Measurements from ENCODE around the gene UGT1A8. TPM values are rescaled to one million over a fixed set of nuclear protein-coding genes. Genes with fewer than 3 reads are reported as not detected.
A peak's percentile ranks its signal among the peaks of the same experiment; 100 is the strongest.

Gene UGT1A8
- total and polyA plus RNA-seq, 2 experiments from 2014 or later, result 0.45 TPM; not detected in 1

DNA sequence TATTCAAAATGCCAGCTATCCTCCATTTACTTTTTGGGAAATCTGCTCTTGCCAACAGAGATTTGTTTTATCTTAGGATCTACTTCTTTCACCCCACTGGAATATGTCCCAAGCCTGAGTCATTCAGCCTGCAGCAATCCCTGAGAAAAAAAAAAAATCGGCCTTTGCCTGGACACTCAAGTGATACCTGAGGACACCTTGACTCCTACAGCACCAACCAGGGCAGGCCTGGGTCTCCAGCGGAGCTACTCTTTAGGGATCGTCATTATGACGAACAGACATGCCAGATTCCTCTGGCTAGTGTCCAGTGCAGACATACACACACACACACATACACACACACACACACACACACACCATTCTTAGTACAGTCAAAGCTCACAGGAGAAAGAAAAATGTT lies 73.0 kb downstream of the UGT1A8 start:
- Histone ChIP-seq H3K27ac (ENCODE audit: low read depth) (no peak overlapping the region), H3K4me3 (no peak overlapping the region), H3K4me2 (no peak overlapping the region), H4K20me1 (replicated peaks; ENCODE audit: insufficient read depth) (no peaks in the 10 kb centered on the region; the same call in 1 of the 2 replicates), H3F3A (replicated peaks; ENCODE audit: low read depth) (no peaks in the 10 kb centered on the region), H3K4me1 (ENCODE audit: insufficient read depth) (peaks cover 7% of the 10 kb centered on the region; the same call in 1 of the 2 replicates), H2AFZ (no peak overlapping the region), H3K9me2 (ENCODE audit: insufficient read depth) (peaks cover 16% of the 10 kb centered on the region; the same call in 1 of the 2 replicates), H3K79me2 (replicated peaks; ENCODE audit: insufficient read depth) (no peaks in the 10 kb centered on the region), H3K27me3 (ENCODE audit: insufficient read depth) (no peaks in the 10 kb centered on the region), H3K36me3 (ENCODE audit: insufficient read depth) (no peaks in the 10 kb centered on the region)
- Mint-ChIP-seq H3K9me3 (no peaks in the 10 kb centered on the region), H3K36me3 (ENCODE audit: low read depth) (no peaks in the 10 kb centered on the region; the same call in 2 of the 3 replicates), H3K4me1 (peaks cover 20% of the 10 kb centered on the region), H3K4me3 (no peak overlapping the region), H3K27ac (no peak overlapping the region), H3K27me3 (ENCODE audit: insufficient read depth, low read depth, poor library complexity) (peaks cover 2% of the 10 kb centered on the region)
- DNase-seq (ENCODE audit: low spot score) (no peak), ATAC-seq (no peak)
- TF ChIP-seq, protein P1, sequence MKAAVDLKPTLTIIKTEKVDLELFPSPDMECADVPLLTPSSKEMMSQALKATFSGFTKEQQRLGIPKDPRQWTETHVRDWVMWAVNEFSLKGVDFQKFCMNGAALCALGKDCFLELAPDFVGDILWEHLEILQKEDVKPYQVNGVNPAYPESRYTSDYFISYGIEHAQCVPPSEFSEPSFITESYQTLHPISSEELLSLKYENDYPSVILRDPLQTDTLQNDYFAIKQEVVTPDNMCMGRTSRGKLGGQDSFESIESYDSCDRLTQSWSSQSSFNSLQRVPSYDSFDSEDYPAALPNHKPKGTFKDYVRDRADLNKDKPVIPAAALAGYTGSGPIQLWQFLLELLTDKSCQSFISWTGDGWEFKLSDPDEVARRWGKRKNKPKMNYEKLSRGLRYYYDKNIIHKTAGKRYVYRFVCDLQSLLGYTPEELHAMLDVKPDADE (IDR thresholded peaks at IDR 0.05), result no peak
- TF ChIP-seq NANOG (IDR thresholded peaks at IDR 0.05; ENCODE audit: borderline replicate concordance) (no peak), POLR2AphosphoS5 (IDR thresholded peaks at IDR 0.05; ENCODE audit: low read depth) (no peak), STAT1 (IDR thresholded peaks at IDR 0.05; ENCODE audit: unreplicated experiment) (no peak)
- TF ChIP-seq, protein P2, sequence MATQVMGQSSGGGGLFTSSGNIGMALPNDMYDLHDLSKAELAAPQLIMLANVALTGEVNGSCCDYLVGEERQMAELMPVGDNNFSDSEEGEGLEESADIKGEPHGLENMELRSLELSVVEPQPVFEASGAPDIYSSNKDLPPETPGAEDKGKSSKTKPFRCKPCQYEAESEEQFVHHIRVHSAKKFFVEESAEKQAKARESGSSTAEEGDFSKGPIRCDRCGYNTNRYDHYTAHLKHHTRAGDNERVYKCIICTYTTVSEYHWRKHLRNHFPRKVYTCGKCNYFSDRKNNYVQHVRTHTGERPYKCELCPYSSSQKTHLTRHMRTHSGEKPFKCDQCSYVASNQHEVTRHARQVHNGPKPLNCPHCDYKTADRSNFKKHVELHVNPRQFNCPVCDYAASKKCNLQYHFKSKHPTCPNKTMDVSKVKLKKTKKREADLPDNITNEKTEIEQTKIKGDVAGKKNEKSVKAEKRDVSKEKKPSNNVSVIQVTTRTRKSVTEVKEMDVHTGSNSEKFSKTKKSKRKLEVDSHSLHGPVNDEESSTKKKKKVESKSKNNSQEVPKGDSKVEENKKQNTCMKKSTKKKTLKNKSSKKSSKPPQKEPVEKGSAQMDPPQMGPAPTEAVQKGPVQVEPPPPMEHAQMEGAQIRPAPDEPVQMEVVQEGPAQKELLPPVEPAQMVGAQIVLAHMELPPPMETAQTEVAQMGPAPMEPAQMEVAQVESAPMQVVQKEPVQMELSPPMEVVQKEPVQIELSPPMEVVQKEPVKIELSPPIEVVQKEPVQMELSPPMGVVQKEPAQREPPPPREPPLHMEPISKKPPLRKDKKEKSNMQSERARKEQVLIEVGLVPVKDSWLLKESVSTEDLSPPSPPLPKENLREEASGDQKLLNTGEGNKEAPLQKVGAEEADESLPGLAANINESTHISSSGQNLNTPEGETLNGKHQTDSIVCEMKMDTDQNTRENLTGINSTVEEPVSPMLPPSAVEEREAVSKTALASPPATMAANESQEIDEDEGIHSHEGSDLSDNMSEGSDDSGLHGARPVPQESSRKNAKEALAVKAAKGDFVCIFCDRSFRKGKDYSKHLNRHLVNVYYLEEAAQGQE (IDR thresholded peaks at IDR 0.05; ENCODE audit: unreplicated experiment), result no peak

GRCh38 chr2:233691443-233692433 lies 74.3 kb downstream of the UGT1A8 start:
- H3K4me1 ChIP-seq (ENCODE audit: insufficient read depth), result peaks cover 7% of the 10 kb centered on the region; the same call in 1 of the 2 replicates
- Mint-ChIP-seq H3K36me3 (ENCODE audit: low read depth) (no peaks in the 10 kb centered on the region; the same call in 2 of the 3 replicates), H3K27ac (no peak overlapping the region), H3K9me3 (no peaks in the 10 kb centered on the region), H3K4me1 (peaks cover 20% of the 10 kb centered on the region), H3K4me3 (no peak overlapping the region), H3K27me3 (ENCODE audit: insufficient read depth, low read depth, poor library complexity) (peaks cover 2% of the 10 kb centered on the region)
- no peaks in the 10 kb centered on the region for H3K27me3 ChIP-seq (ENCODE audit: insufficient read depth)
- DNase-seq (ENCODE audit: low spot score) (no peak), ATAC-seq (peak; percentile 43; the same call in 2 of the 3 replicates)
- no peaks in the 10 kb centered on the region for H3F3A ChIP-seq (replicated peaks; ENCODE audit: low read depth)
- H3K9me2 ChIP-seq (ENCODE audit: insufficient read depth), result peaks cover 16% of the 10 kb centered on the region; the same call in 1 of the 2 replicates
- no peak overlapping the region for H3K4me2 ChIP-seq
- no peaks in the 10 kb centered on the region for H3K36me3 ChIP-seq (ENCODE audit: insufficient read depth)
- no peak overlapping the region for H3K4me3 ChIP-seq
- no peaks in the 10 kb centered on the region for H3K79me2 ChIP-seq (replicated peaks; ENCODE audit: insufficient read depth)
- H2AFZ ChIP-seq, result peak overlapping the region; percentile 72; the same call in 1 of the 2 replicates
- H3K27ac ChIP-seq (ENCODE audit: low read depth), result no peak overlapping the region
- H4K20me1 ChIP-seq (replicated peaks; ENCODE audit: insufficient read depth), result no peaks in the 10 kb centered on the region; the same call in 1 of the 2 replicates
- no peak for TF ChIP-seq JUNB (IDR thresholded peaks at IDR 0.05; ENCODE audit: unreplicated experiment)
